GM23338 (cell line): ENCODE measurements around the gene NFE2L3. TPM values are rescaled to one million over a fixed set of nuclear protein-coding genes. Genes with fewer than 3 reads are reported as not detected.

Experiments
- ATAC-seq: fragments of 200-7000 bp; cut with Tn5 transposase; 3 replicates; pipeline ENCODE4 v1.9.1; 2020
- DNase-seq: peaks from one replicate; pipeline ENCODE4 v3.0.0-alpha.2; 2015; ENCODE audit warnings: low spot score
- H2AFZ ChIP-seq: fragments of 200-600 bp; sonication (generic); 2 replicates; pipeline ENCODE4 v1.8.0; 2016; ENCODE audit warnings: antibody characterized with exemption, mild to moderate bottlenecking, moderate library complexity
- H3F3A ChIP-seq: fragments of 200-600 bp; sonication (generic); replicated peaks from 2 replicates; pipeline ENCODE4 v1.8.0; 2017; ENCODE audit warnings: antibody characterized with exemption, mixed run types, low read depth
- H3K27ac ChIP-seq: fragments of 200-600 bp; sonication (generic); 2 replicates; pipeline ENCODE4 v1.6.1; 2016; ENCODE audit warnings: low read depth
- H3K27me3 ChIP-seq: fragments of 200-600 bp; sonication (generic); 2 replicates; pipeline ENCODE4 v1.8.0; 2016; ENCODE audit warnings: mild to moderate bottlenecking, mixed run types, moderate library complexity; ENCODE audit not compliant: insufficient read depth
- H3K36me3 ChIP-seq: fragments of 200-600 bp; sonication (generic); 2 replicates; pipeline ENCODE4 v1.8.0; 2016; ENCODE audit warnings: mild to moderate bottlenecking; ENCODE audit not compliant: insufficient read depth
- H3K4me1 ChIP-seq: fragments of 200-600 bp; sonication (generic); 2 replicates; pipeline ENCODE4 v1.8.0; 2016; ENCODE audit warnings: mild to moderate bottlenecking, moderate library complexity; ENCODE audit not compliant: insufficient read depth
- H3K4me2 ChIP-seq: fragments of 200-600 bp; sonication (generic); 2 replicates; pipeline ENCODE4 v1.7.1; 2017; ENCODE audit warnings: mixed run types
- H3K4me3 ChIP-seq: fragments of 200-600 bp; sonication (generic); 2 replicates; pipeline ENCODE4 v1.6.1; 2016; ENCODE audit warnings: mixed run types
- H3K79me2 ChIP-seq: fragments of 200-600 bp; sonication (generic); replicated peaks from 2 replicates; pipeline ENCODE4 v1.8.0; 2017; ENCODE audit warnings: mild to moderate bottlenecking; ENCODE audit not compliant: insufficient read depth
- H3K9me2 ChIP-seq: fragments of 200-600 bp; sonication (generic); 2 replicates; pipeline ENCODE4 v1.8.0; 2017; ENCODE audit not compliant: insufficient read depth
- H4K20me1 ChIP-seq: fragments of 200-600 bp; sonication (generic); replicated peaks from 2 replicates; pipeline ENCODE4 v1.8.0; 2017; ENCODE audit warnings: mild to moderate bottlenecking; ENCODE audit not compliant: insufficient read depth
- H3K27ac Mint-ChIP-seq: 2 replicates; pipeline ENCODE4 v1.8.0; 2020; ENCODE audit warnings: inconsistent platforms, mild to moderate bottlenecking, moderate library complexity, mixed read lengths
- H3K27me3 Mint-ChIP-seq: 3 replicates; pipeline ENCODE4 v1.8.0; 2022; ENCODE audit warnings: low read depth, mild to moderate bottlenecking, moderate library complexity, mixed read lengths, inconsistent platforms; ENCODE audit not compliant: insufficient read depth, poor library complexity
- H3K36me3 Mint-ChIP-seq: 3 replicates; pipeline ENCODE4 v1.8.0; 2021; ENCODE audit warnings: low read depth, mild to moderate bottlenecking, inconsistent platforms, moderate library complexity, mixed read lengths
- H3K4me1 Mint-ChIP-seq: 3 replicates; pipeline ENCODE4 v1.8.0; 2020; ENCODE audit warnings: mild to moderate bottlenecking, inconsistent platforms, mixed read lengths
- H3K4me3 Mint-ChIP-seq: 3 replicates; pipeline ENCODE4 v1.8.0; 2021; ENCODE audit warnings: moderate library complexity, mild to moderate bottlenecking, inconsistent platforms, mixed read lengths
- H3K9me3 Mint-ChIP-seq: 3 replicates; pipeline ENCODE4 v1.8.0; 2020; ENCODE audit warnings: moderate library complexity, mild to moderate bottlenecking, inconsistent platforms, mixed read lengths
- ETS1 ChIP-seq: IDR thresholded peaks from 2 replicates; pipeline ENCODE4 v1.6.1; 2016; ENCODE audit warnings: antibody characterized with exemption
- POLR2AphosphoS5 ChIP-seq: IDR thresholded peaks from 2 replicates; pipeline ENCODE4 v1.6.1; 2016; ENCODE audit warnings: antibody characterized with exemption, low read depth
- STAT1 ChIP-seq: IDR thresholded peaks from one replicate; pipeline ENCODE4 v1.6.1; 2016; ENCODE audit warnings: antibody characterized with exemption; ENCODE audit not compliant: unreplicated experiment
- ZNF462 ChIP-seq: fragments of 250-450 bp; sonication (Bioruptor Pico); IDR thresholded peaks from 2 replicates; pipeline ENCODE4 v1.5.0; 2020; ENCODE audit warnings: mild to moderate bottlenecking, moderate library complexity
- long read RNA-seq: library from polyadenylated mRNA; unstranded; transcript quantifications from one replicate; pipeline ENCODE4 v2.0.0, GENCODE V29; 2020; ENCODE audit not compliant: unreplicated experiment
- polyA plus RNA-seq: library from polyadenylated mRNA; unstranded; fragments of >200 nt; fragmentation: Nextera tagmentation; extraction: Ambion mirVana; gene quantifications from 2 replicates; pipeline ENCODE4 v1.2.1, GENCODE V29; 2016
- total RNA-seq: library from RNA; depleted of rRNA; stranded (reverse); fragments of >200 nt; shearing (Covaris generic); gene quantifications from 2 replicates; pipeline ENCODE4 v1.2.3, GENCODE V29; 2014; rRNA removed

NFE2L3 gene
- total RNA-seq (129 and 142 TPM in 2 replicates), polyA plus RNA-seq (62.0 and 66.4 TPM in 2 replicates)
- long read RNA-seq, transcript NFE2L3-201 (4 exons, 3,686 nt): major isoform, 33 of 44 reads
- long read RNA-seq, partial matches to known transcripts: 6 of 44 reads
- long read RNA-seq, other reads (novel, unspliced or antisense): 3 of 44 reads

GRCh38 chr7:26151953-26152781 lies at the start of gene NFE2L3:
Gene NFE2L3, plus strand, starts transcription at chr7:26152198. Its CDS starts 301 bp downstream, at chr7:26152499.
- Histone ChIP-seq H3K79me2 (peaks cover 42% of the 10 kb centered on the region), H3K27me3 (no peaks in the 10 kb centered on the region), H3K27ac (peak within 1 kb of the TSS; percentile 97), H2AFZ (peak within 1 kb of the TSS; percentile 77; the same call in 1 of the 2 replicates), H3K4me1 (peaks cover 51% of the 10 kb centered on the region), H3K36me3 (no peaks in the 10 kb centered on the region), H3K4me2 (peak within 1 kb of the TSS; percentile 76), H3F3A (peaks cover 15% of the 10 kb centered on the region; the same call in 1 of the 2 replicates), H3K9me2 (no peaks in the 10 kb centered on the region), H3K4me3 (peak within 1 kb of the TSS; percentile 51), H4K20me1 (peaks cover 9% of the 10 kb centered on the region; the same call in 1 of the 2 replicates)
- DNase-seq (peak; percentile 87), ATAC-seq (peak; percentile 38)
- TF ChIP-seq STAT1: no peak
- TF ChIP-seq ETS1: no peak
- TF ChIP-seq POLR2AphosphoS5: peak; percentile 84
- H3K36me3 Mint-ChIP-seq: peaks cover 32% of the 10 kb centered on the region
- peaks cover 46% of the 10 kb centered on the region for H3K4me1 Mint-ChIP-seq
- peaks cover 10% of the 10 kb centered on the region for H3K9me3 Mint-ChIP-seq
- H3K4me3 Mint-ChIP-seq: peak within 1 kb of the TSS; percentile 99
- H3K27ac Mint-ChIP-seq: peak within 1 kb of the TSS; percentile 96
- H3K27me3 Mint-ChIP-seq: peaks cover 20% of the 10 kb centered on the region

GRCh38 chr7:26103596-26103995 lies 48.4 kb upstream of the NFE2L3 start:
- Histone ChIP-seq H2AFZ (no peak overlapping the region), H3K27ac (no peak overlapping the region), H3K79me2 (no peaks in the 10 kb centered on the region), H3F3A (no peaks in the 10 kb centered on the region), H4K20me1 (no peaks in the 10 kb centered on the region), H3K27me3 (no peaks in the 10 kb centered on the region), H3K36me3 (no peaks in the 10 kb centered on the region), H3K9me2 (no peaks in the 10 kb centered on the region), H3K4me1 (peaks cover 26% of the 10 kb centered on the region), H3K4me3 (no peak overlapping the region), H3K4me2 (no peak overlapping the region)
- no peak overlapping the region for H3K4me3 Mint-ChIP-seq
- DNase-seq (no peak), ATAC-seq (no peak)
- H3K9me3 Mint-ChIP-seq: no peaks in the 10 kb centered on the region; the same call in 2 of the 3 replicates
- H3K36me3 Mint-ChIP-seq: no peaks in the 10 kb centered on the region
- peaks cover 9% of the 10 kb centered on the region for H3K27me3 Mint-ChIP-seq
- H3K4me1 Mint-ChIP-seq: peaks cover 33% of the 10 kb centered on the region
- TF ChIP-seq ZNF462 (no peak), STAT1 (no peak)
- no peak overlapping the region for H3K27ac Mint-ChIP-seq
